Gastroesophageal sphincter (tissue), 3 donors: Measurements from ENCODE around the gene LAMC1.

Source experiments
- CTCF ChIP-seq, 4 experiments: fragments of 200-600 bp in 2 of 4; fragments of 450-650 bp in 2 of 4; sonication (generic) in 1 of 4; IDR thresholded peaks; one replicate each; pipeline ENCODE4 v1.5.1; 2017 to 2019; ENCODE audit warnings: antibody characterized with exemption in 4 of 4, mild to moderate bottlenecking in 2 of 4, moderate library complexity in 2 of 4
- EP300 ChIP-seq: sonication (generic); formaldehyde crosslinking; IDR thresholded peaks from one replicate; pipeline ENCODE4 v1.6.1; 2017; ENCODE audit warnings: antibody characterized with exemption, mild to moderate bottlenecking

DNA sequence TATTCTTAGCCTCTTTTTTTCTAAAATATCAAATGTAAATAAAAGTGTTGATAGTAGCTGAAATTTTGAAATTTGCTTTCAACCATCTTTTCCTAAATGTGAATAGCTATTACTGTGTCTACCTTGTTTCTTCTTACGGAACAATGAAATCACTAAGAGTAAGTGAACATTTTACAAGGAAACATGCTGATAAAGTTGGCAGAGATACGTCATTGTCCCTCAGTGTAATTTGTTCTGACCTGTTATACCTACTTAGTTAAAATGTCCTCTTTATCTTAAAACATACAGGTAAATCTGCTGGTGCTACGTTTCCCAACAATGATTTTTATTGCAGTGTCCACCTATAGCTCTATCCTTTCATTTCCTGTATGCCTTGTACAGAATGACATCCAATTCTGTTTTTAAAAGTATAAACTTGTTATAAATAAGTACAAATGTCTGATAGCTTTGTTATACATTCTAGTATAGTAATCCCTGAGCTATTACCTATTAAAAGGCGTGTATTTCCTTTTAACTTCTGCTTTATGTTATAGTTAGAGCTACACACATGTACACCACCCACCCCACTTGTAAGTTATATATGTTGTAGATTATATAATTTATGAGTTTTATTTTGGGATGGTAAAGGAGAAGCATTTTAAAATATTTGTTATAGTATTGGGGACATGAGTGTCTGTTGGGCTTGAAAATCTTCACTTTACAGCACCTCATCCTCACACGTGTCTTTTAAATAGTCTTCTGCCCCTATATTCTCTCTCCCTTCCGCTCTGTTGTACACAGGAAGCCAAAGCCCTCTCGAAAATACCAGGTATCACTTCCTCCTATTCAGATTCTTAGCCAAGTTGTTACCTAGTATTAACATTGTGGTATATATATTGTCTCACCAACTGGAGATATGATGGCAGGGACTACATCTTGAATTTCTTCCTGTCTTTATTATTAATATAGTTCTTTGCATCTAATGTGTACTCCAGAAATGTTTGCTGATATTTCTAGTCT, 25.2 kb downstream of the LAMC1 start:
- TF ChIP-seq CTCF (IDR thresholded peaks at IDR 0.05) (no peak), EP300 (no peak)
